ENCODE data around the gene CERS6. TPM values are rescaled to one million over a fixed set of nuclear protein-coding genes. Genes with fewer than 3 reads are reported as not detected.

The CERS6 gene
- total and polyA plus RNA-seq, 3 experiments from 2014 or later, result 3.6 to 7.8 (median 7.7) TPM

- CTCF ChIA-PET, result no interaction called here
- Histone ChIP-seq H3K9me3 (ENCODE audit: low read length) (peaks cover 3% of the 10 kb centered on the region), H3K36me3 (ENCODE audit: insufficient read depth, low read length) (no peaks in the 10 kb centered on the region), H3K27me3 (ENCODE audit: insufficient read depth, low read length, poor library complexity, severe bottlenecking) (no peaks in the 10 kb centered on the region), H3K4me3 (ENCODE audit: low read length) (no peak overlapping the region), H3K4me1 (ENCODE audit: insufficient read depth, low read length) (peaks cover 5% of the 10 kb centered on the region), H3K27ac (ENCODE audit: low read depth, low read length) (no peak overlapping the region)
- peaks cover 18 to 56% (median 23%) of the 10 kb centered on the region in 3 donors for H3K4me1 Mint-ChIP-seq
- DNase-seq, result no peak
- H3K27me3 Mint-ChIP-seq, result peaks cover 0 to 2% of the 10 kb centered on the region in 2 donors
- H3K36me3 Mint-ChIP-seq, result peaks cover 0 to 17% (median 8%) of the 10 kb centered on the region in 3 donors
- H3K4me3 Mint-ChIP-seq, result no peak overlapping the region
- H3K27ac Mint-ChIP-seq, result no peak overlapping the region
- POLR2A ChIA-PET, result no interaction called here
- H3K9me3 Mint-ChIP-seq, result peaks cover 0 to 12% (median 6%) of the 10 kb centered on the region in 5 donors
Observed at GRCh38 chr2:168534926-168535325, 78.9 kb downstream of the CERS6 start.

DNA sequence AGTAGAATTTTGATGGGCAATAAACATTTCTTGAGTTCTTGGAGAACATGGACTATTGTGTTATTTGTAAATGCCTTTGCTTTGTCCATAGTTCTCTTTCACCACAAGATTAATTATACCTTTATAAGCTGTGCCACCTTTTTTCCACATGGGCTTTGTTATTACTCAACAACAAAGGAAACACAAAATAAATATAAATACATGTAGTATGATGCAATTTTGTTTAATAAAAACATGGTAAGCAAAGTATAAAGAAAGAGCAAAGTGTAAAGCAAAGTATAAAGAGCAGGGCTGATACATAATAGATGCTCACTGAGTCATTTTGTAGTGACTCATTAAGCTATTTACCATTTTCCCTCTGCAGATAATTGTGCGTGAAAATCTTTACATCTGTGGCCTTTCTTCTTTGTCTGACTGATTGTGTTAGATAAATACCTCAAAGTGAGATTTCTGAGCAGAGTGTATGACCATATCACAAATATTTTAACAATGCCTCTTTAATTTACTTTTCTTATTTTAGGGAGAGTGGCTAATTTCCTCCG, 80.9 kb downstream of the CERS6 start:
- Mint-ChIP-seq H3K27me3 (peaks cover 0 to 2% of the 10 kb centered on the region in 2 donors), H3K27ac (peak overlapping the region in 3 of 8 donors; percentile 18 to 52 (median 37)), H3K4me3 (no peak overlapping the region), H3K4me1 (peaks cover 15 to 43% (median 17%) of the 10 kb centered on the region in 3 donors), H3K9me3 (peaks cover 11 to 28% (median 20%) of the 10 kb centered on the region in 5 donors), H3K36me3 (peaks cover 3 to 38% (median 13%) of the 10 kb centered on the region in 3 donors)
- DNase-seq, result no peak
- Histone ChIP-seq H3K4me3 (ENCODE audit: low read length) (no peak overlapping the region), H3K4me1 (ENCODE audit: insufficient read depth, low read length) (no peaks in the 10 kb centered on the region), H3K9me3 (ENCODE audit: low read length) (peaks cover 11% of the 10 kb centered on the region), H3K36me3 (ENCODE audit: insufficient read depth, low read length) (no peaks in the 10 kb centered on the region), H3K27me3 (ENCODE audit: insufficient read depth, low read length, poor library complexity, severe bottlenecking) (no peaks in the 10 kb centered on the region), H3K27ac (ENCODE audit: low read depth, low read length) (no peak overlapping the region)
- POLR2A ChIA-PET, result no interaction called here
- CTCF ChIA-PET, result no interaction called here

- Mint-ChIP-seq H3K36me3 (peaks cover 3 to 39% (median 13%) of the 10 kb centered on the region in 3 donors), H3K27me3 (peaks cover 0 to 1% of the 10 kb centered on the region in 2 donors), H3K4me3 (no peak overlapping the region), H3K4me1 (peaks cover 15 to 52% (median 19%) of the 10 kb centered on the region in 3 donors), H3K9me3 (peaks cover 11 to 28% (median 20%) of the 10 kb centered on the region in 5 donors), H3K27ac (no peak overlapping the region)
- CTCF ChIA-PET, result no interaction called here
- Histone ChIP-seq H3K27me3 (ENCODE audit: insufficient read depth, low read length, poor library complexity, severe bottlenecking) (no peaks in the 10 kb centered on the region), H3K4me3 (ENCODE audit: low read length) (no peak overlapping the region), H3K4me1 (ENCODE audit: insufficient read depth, low read length) (no peaks in the 10 kb centered on the region), H3K9me3 (ENCODE audit: low read length) (peaks cover 11% of the 10 kb centered on the region), H3K27ac (ENCODE audit: low read depth, low read length) (no peak overlapping the region), H3K36me3 (ENCODE audit: insufficient read depth, low read length) (no peaks in the 10 kb centered on the region)
- POLR2A ChIA-PET, result no interaction called here
- no peak for DNase-seq
Observed at GRCh38 chr2:168538133-168538532, 82.1 kb downstream of the CERS6 start.

GRCh38 chr2:168538534-168538933, 82.5 kb downstream of the CERS6 start:
- peaks cover 11 to 28% (median 20%) of the 10 kb centered on the region in 5 donors for H3K9me3 Mint-ChIP-seq
- peaks cover 3 to 39% (median 13%) of the 10 kb centered on the region in 3 donors for H3K36me3 Mint-ChIP-seq
- POLR2A ChIA-PET, result no interaction called here
- no peak overlapping the region for H3K4me3 Mint-ChIP-seq
- CTCF ChIA-PET, result no interaction called here
- no peaks in the 10 kb centered on the region for H3K4me1 ChIP-seq (ENCODE audit: insufficient read depth, low read length)
- peaks cover 11% of the 10 kb centered on the region for H3K9me3 ChIP-seq (ENCODE audit: low read length)
- no peak overlapping the region for H3K27ac Mint-ChIP-seq
- H3K27me3 Mint-ChIP-seq, result no peaks in the 10 kb centered on the region
- no peak overlapping the region for H3K27ac ChIP-seq (ENCODE audit: low read depth, low read length)
- H3K27me3 ChIP-seq (ENCODE audit: insufficient read depth, low read length, poor library complexity, severe bottlenecking), result no peaks in the 10 kb centered on the region
- no peaks in the 10 kb centered on the region for H3K36me3 ChIP-seq (ENCODE audit: insufficient read depth, low read length)
- H3K4me3 ChIP-seq (ENCODE audit: low read length), result no peak overlapping the region
- DNase-seq, result no peak
- H3K4me1 Mint-ChIP-seq, result peaks cover 13 to 53% (median 17%) of the 10 kb centered on the region in 3 donors

- Histone ChIP-seq H3K9me3 (ENCODE audit: low read length) (peaks cover 11% of the 10 kb centered on the region), H3K27ac (ENCODE audit: low read depth, low read length) (no peak overlapping the region), H3K4me3 (ENCODE audit: low read length) (no peak overlapping the region), H3K4me1 (ENCODE audit: insufficient read depth, low read length) (no peaks in the 10 kb centered on the region), H3K27me3 (ENCODE audit: insufficient read depth, low read length, poor library complexity, severe bottlenecking) (no peaks in the 10 kb centered on the region), H3K36me3 (ENCODE audit: insufficient read depth, low read length) (no peaks in the 10 kb centered on the region)
- peaks cover 11 to 28% (median 20%) of the 10 kb centered on the region in 5 donors for H3K9me3 Mint-ChIP-seq
- H3K36me3 Mint-ChIP-seq, result peaks cover 3 to 34% (median 13%) of the 10 kb centered on the region in 3 donors
- H3K4me3 Mint-ChIP-seq, result no peak overlapping the region
- H3K27ac Mint-ChIP-seq, result peak overlapping the region in 1 of 8 donors; percentile 21
- POLR2A ChIA-PET, result no interaction called here
- H3K27me3 Mint-ChIP-seq, result no peaks in the 10 kb centered on the region
- CTCF ChIA-PET, result no interaction called here
- peaks cover 4 to 43% (median 17%) of the 10 kb centered on the region in 3 donors for H3K4me1 Mint-ChIP-seq
- no peak for DNase-seq
Observed at GRCh38 chr2:168539945-168540344, 83.9 kb downstream of the CERS6 start.

DNA sequence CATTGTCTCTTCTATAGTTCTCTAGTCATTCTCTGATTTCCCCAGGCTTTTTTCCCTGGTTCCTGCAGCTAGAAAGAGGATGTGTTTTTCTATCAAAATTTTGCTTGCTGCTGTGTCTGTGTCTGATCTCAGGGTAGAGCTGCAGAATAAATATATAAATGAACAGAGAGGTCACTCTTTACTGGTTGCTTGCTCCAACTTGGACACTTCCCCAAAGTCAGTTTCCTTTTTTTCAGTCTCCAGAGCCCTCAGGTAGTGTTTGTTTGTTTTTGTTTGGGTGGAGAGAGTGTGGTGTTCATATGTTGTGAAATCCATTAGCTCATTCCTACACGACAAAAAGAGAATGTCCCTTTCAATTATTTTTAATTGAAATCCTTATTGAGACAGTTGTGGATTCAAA, 85.8 kb downstream of the CERS6 start:
- ChIA-PET CTCF (no interaction called here), POLR2A (no interaction called here)
- no peak overlapping the region for H3K27ac ChIP-seq (ENCODE audit: low read depth, low read length)
- peaks cover 11% of the 10 kb centered on the region for H3K9me3 ChIP-seq (ENCODE audit: low read length)
- H3K4me1 Mint-ChIP-seq, result peaks cover 4 to 49% (median 16%) of the 10 kb centered on the region in 3 donors
- no peak overlapping the region for H3K4me3 ChIP-seq (ENCODE audit: low read length)
- H3K9me3 Mint-ChIP-seq, result peaks cover 11 to 28% (median 20%) of the 10 kb centered on the region in 5 donors
- H3K27me3 Mint-ChIP-seq, result no peaks in the 10 kb centered on the region
- H3K27ac Mint-ChIP-seq, result no peak overlapping the region
- no peak overlapping the region for H3K4me3 Mint-ChIP-seq
- H3K36me3 Mint-ChIP-seq, result peaks cover 3 to 36% (median 10%) of the 10 kb centered on the region in 3 donors
- H3K36me3 ChIP-seq (ENCODE audit: insufficient read depth, low read length), result no peaks in the 10 kb centered on the region
- no peaks in the 10 kb centered on the region for H3K4me1 ChIP-seq (ENCODE audit: insufficient read depth, low read length)
- no peaks in the 10 kb centered on the region for H3K27me3 ChIP-seq (ENCODE audit: insufficient read depth, low read length, poor library complexity, severe bottlenecking)
- DNase-seq, result no peak

DNA sequence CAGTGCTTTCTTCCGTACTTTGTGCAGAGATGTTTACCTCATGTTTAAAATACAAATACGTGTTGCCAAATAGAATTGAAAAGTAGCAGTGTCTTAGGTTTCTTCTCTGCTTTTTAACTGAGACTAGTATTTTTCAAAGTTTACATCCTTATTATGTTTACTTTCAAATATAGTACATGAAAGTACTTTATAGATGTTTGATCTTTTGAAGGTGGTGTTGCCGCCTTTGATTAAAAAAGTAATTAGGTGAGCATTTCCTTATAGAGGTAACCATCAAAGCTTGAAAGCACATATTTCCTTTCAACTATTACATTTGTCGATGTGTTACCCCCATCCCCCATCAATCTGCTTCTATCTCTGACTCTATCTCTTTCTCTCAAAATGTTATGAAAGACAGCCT, 87.0 kb downstream of the CERS6 start:
- Histone ChIP-seq H3K4me3 (ENCODE audit: low read length) (no peak overlapping the region), H3K9me3 (ENCODE audit: low read length) (peaks cover 11% of the 10 kb centered on the region), H3K4me1 (ENCODE audit: insufficient read depth, low read length) (no peaks in the 10 kb centered on the region), H3K27ac (ENCODE audit: low read depth, low read length) (no peak overlapping the region), H3K27me3 (ENCODE audit: insufficient read depth, low read length, poor library complexity, severe bottlenecking) (no peaks in the 10 kb centered on the region), H3K36me3 (ENCODE audit: insufficient read depth, low read length) (no peaks in the 10 kb centered on the region)
- Mint-ChIP-seq H3K27me3 (no peaks in the 10 kb centered on the region), H3K4me1 (peaks cover 0 to 38% (median 8%) of the 10 kb centered on the region in 3 donors), H3K4me3 (peak overlapping the region in 1 of 7 donors; percentile 5), H3K27ac (no peak overlapping the region), H3K9me3 (peaks cover 11 to 28% (median 20%) of the 10 kb centered on the region in 5 donors), H3K36me3 (peaks cover 3 to 48% (median 14%) of the 10 kb centered on the region in 3 donors)
- POLR2A ChIA-PET, result no interaction called here
- CTCF ChIA-PET, result no interaction called here
- DNase-seq, result peak in 2 of 5 donors; percentile 3 to 35

DNA sequence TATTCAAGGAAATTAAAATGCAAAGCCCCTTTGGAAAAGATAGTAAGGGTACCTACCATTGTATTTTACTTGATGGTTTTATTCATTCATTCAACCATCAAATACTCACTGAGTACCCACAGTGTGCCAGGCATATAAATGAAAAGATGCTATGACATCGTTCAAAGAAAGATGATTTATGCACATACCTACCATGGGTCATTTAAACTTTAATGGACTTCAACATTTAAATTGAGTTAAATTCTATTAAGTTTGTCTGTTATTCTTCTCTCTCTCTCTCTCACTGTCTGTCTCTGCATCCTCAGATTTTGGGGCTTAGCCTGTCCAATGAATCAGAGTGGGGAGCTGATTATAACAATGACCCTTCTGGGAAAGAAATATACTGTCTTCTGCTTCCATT, 87.9 kb downstream of the CERS6 start:
- Histone ChIP-seq H3K4me3 (ENCODE audit: low read length) (no peak overlapping the region), H3K4me1 (ENCODE audit: insufficient read depth, low read length) (no peaks in the 10 kb centered on the region), H3K36me3 (ENCODE audit: insufficient read depth, low read length) (no peaks in the 10 kb centered on the region), H3K27ac (ENCODE audit: low read depth, low read length) (no peak overlapping the region), H3K9me3 (ENCODE audit: low read length) (peaks cover 11% of the 10 kb centered on the region), H3K27me3 (ENCODE audit: insufficient read depth, low read length, poor library complexity, severe bottlenecking) (no peaks in the 10 kb centered on the region)
- no peaks in the 10 kb centered on the region for H3K27me3 Mint-ChIP-seq
- H3K4me3 Mint-ChIP-seq, result no peak overlapping the region
- ChIA-PET POLR2A (no interaction called here), CTCF (no interaction called here)
- H3K9me3 Mint-ChIP-seq, result peaks cover 11 to 23% (median 20%) of the 10 kb centered on the region in 5 donors
- H3K4me1 Mint-ChIP-seq, result peaks cover 0 to 31% (median 8%) of the 10 kb centered on the region in 3 donors
- no peak for DNase-seq
- H3K36me3 Mint-ChIP-seq, result peaks cover 3 to 45% (median 12%) of the 10 kb centered on the region in 3 donors
- no peak overlapping the region for H3K27ac Mint-ChIP-seq
